ENCODE measurements around the gene MARK1.
A peak's percentile ranks its signal among the peaks of the same experiment; 100 is the strongest.

The MARK1 gene

GRCh38 chr1:220642285-220642684 lies 114.3 kb downstream of the MARK1 start:
- H3K4me3 ChIP-seq (ENCODE audit: low read length), result no peak overlapping the region
- TF ChIP-seq CTCF (IDR thresholded peaks at IDR 0.05; ENCODE audit: insufficient read depth, low read depth, low read length, missing control alignments), result no peak
- no peak for DNase-seq (ENCODE audit: low read depth)

GRCh38 chr1:220652995-220653394 lies 125.1 kb downstream of the MARK1 start:
- no peak for TF ChIP-seq CTCF (IDR thresholded peaks at IDR 0.05; ENCODE audit: insufficient read depth, low read depth, low read length, missing control alignments)
- H3K4me3 ChIP-seq (ENCODE audit: low read length), result no peak overlapping the region
- no peak for DNase-seq (ENCODE audit: low read depth)

GRCh38 chr1:220655509-220655908 lies 127.6 kb downstream of the MARK1 start:
- TF ChIP-seq CTCF (IDR thresholded peaks at IDR 0.05; ENCODE audit: insufficient read depth, low read depth, low read length, missing control alignments), result no peak
- no peak overlapping the region for H3K4me3 ChIP-seq (ENCODE audit: low read length)
- DNase-seq (ENCODE audit: low read depth), result no peak

GRCh38 chr1:220655961-220656740 lies 128.2 kb downstream of the MARK1 start:
- no peak for DNase-seq (ENCODE audit: low read depth)
- TF ChIP-seq CTCF (IDR thresholded peaks at IDR 0.05; ENCODE audit: insufficient read depth, low read depth, low read length, missing control alignments), result no peak
- no peak overlapping the region for H3K4me3 ChIP-seq (ENCODE audit: low read length)

- H3K4me3 ChIP-seq (ENCODE audit: low read length), result no peak overlapping the region
- DNase-seq (ENCODE audit: low read depth), result no peak
- TF ChIP-seq CTCF (IDR thresholded peaks at IDR 0.05; ENCODE audit: insufficient read depth, low read depth, low read length, missing control alignments), result no peak
Measured at GRCh38 chr1:220666349-220666748, 138.4 kb downstream of the MARK1 start.

GRCh38 chr1:220669005-220669404 lies 141.1 kb downstream of the MARK1 start:
- no peak overlapping the region for H3K4me3 ChIP-seq (ENCODE audit: low read length)
- peak; percentile 53 for DNase-seq (ENCODE audit: low read depth)
- TF ChIP-seq CTCF (IDR thresholded peaks at IDR 0.05; ENCODE audit: insufficient read depth, low read depth, low read length, missing control alignments), result no peak

GRCh38 chr1:220670365-220670764 lies 142.4 kb downstream of the MARK1 start:
- TF ChIP-seq CTCF (IDR thresholded peaks at IDR 0.05; ENCODE audit: insufficient read depth, low read depth, low read length, missing control alignments), result no peak
- no peak for DNase-seq (ENCODE audit: low read depth)
- no peak overlapping the region for H3K4me3 ChIP-seq (ENCODE audit: low read length)

Data from epithelial cell of esophagus (primary cell).